ENCODE results near the gene SEC16B.
"Not testable (repeated sequence)": the region's sequence is repeated elsewhere in the genome, so short reads cannot be mapped to it uniquely, and the experiment has no call there.

Gene SEC16B, protein sequence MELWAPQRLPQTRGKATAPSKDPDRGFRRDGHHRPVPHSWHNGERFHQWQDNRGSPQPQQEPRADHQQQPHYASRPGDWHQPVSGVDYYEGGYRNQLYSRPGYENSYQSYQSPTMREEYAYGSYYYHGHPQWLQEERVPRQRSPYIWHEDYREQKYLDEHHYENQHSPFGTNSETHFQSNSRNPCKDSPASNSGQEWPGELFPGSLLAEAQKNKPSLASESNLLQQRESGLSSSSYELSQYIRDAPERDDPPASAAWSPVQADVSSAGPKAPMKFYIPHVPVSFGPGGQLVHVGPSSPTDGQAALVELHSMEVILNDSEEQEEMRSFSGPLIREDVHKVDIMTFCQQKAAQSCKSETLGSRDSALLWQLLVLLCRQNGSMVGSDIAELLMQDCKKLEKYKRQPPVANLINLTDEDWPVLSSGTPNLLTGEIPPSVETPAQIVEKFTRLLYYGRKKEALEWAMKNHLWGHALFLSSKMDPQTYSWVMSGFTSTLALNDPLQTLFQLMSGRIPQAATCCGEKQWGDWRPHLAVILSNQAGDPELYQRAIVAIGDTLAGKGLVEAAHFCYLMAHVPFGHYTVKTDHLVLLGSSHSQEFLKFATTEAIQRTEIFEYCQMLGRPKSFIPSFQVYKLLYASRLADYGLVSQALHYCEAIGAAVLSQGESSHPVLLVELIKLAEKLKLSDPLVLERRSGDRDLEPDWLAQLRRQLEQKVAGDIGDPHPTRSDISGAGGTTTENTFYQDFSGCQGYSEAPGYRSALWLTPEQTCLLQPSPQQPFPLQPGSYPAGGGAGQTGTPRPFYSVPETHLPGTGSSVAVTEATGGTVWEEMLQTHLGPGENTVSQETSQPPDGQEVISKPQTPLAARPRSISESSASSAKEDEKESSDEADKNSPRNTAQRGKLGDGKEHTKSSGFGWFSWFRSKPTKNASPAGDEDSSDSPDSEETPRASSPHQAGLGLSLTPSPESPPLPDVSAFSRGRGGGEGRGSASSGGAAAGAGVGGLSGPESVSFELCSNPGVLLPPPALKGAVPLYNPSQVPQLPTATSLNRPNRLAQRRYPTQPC

DNA sequence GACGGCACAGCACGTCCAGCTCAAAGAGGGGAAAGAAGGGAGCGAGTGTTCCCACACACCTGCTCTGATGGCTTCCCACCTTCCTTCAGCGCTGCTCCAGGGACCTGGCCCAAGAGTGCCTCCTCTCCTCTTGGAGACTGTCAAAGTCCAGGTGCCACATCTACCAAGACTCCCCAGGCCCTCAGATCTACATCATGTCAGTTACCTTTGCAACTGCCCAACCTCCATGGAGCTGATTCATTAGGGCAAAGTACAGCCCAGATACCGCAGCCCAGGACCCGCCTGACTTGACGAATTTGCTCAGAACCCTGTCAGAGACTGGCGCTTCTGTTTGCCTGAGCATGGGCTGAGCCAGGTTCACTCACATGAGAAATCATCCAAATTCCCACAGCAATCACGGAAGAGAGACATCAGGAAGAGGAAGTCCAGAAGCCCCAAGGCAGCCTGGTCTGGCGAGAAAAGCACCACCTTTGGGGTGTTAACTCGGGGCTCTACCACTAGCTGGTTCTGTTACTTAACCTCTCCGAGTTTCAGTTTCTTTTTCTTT, at the start of gene SEC16B:
TSS of gene SEC16B (minus strand) at position 234 of the 547 bp plus-strand sequence. CDS start 2,077 bp downstream, outside the sequence.
- no peak for DNase-seq (ENCODE audit: low read depth)

DNA sequence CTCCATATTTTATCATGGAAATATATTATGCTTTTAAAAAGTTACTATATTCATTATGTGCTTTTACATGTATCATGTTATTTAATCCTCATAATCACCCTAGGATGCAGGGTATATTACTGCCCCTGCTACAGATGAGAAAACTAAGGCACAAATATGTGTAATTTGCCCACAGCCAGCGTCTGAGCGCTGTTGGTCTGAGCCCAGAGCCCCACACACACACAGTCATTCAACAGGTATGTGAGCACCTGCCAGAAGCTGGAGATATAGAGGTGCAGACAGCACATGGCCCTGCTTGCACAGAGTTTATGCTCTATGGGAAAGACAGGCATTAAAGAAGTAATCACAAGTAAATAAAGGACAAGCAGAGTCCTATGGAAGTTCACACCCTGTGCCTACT, 49.8 kb upstream of the SEC16B start:
- no peak for DNase-seq (ENCODE audit: low read depth)

DNA sequence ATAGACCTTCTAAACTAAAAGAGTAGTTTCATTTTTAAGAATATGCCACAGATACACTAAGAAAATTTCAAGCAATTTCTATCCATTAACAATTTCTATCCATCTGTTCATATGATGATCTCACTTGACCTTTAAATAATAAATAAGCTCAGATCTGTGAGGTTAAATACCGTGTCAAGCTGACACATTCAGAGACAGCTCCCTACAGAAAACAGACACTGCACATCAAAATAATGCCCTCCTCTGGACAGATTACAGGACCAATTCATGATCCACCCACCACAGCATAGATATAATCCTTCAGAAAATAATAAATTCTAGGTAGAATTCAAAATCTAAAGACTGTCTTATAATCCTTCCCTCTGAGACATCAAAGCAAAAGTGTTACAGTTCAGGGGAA, 49.4 kb upstream of the SEC16B start:
- DNase-seq (ENCODE audit: low read depth), result no peak

DNA sequence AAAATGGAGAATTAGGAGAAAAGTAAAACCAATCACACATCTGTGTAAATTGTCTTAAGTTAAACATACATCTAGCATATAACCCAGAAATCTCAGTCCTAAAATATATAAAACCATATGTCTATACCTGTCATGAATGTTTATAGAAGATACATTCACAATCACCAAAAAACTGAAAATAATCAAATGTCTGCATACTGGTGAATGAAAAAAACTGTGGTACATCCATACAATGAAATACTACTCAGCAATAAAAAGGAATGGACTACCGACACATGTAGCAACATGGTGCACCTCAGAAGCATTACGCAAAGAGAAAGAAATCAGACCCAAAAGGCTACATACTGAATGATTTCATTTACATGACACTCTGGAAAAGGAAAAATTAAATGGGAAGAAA, 47.7 kb upstream of the SEC16B start:
- no peak for DNase-seq (ENCODE audit: low read depth)

DNA sequence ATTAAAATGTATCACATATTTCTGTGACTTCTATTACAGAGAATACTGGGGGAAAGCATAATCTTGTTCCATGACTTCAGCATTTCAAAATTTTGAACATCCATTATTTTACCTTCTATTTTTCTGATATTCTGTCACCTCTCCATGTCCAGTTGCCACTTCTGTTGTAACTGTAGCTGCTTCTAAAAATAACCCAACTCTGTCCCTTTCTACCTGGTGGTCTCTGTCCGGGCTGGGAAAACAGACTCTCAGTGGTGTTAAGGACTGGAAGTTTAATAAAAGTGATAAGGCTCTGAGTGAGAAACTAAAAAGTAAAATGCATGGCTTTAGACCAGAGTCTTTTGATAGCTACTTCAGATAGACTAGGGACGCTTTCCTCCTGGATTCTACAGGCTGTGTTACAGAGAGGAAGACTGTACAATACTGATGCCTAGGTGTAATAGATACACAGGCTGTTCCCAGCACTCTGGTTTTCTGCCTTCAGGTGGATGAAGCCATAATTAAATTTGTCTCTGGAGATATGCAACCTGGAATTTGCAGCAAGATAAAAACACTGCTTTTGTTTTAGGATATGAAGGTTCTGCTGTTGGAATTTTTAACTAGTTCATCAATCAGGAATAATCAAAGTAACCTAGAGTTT, 42.1 kb upstream of the SEC16B start:
- no peak for DNase-seq (ENCODE audit: low read depth)

DNA sequence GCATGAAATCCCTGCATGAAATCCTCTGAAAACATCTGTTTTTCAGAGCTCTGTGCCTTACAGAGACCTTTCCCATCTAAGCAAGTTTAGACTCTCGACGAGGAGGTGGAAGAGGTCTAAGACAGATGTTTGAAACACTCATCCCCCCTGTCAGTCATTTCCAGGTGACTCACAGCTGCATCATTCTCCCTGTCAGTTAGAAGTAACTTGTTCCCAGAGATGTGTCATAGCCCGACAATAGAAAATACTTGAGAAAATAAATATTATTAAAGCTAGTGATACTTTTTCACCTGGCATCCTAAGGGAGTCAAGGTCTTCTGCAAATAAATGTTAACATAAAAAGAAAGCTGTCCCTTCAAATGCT, 41.6 kb upstream of the SEC16B start:
- no peak for DNase-seq (ENCODE audit: low read depth)

DNA sequence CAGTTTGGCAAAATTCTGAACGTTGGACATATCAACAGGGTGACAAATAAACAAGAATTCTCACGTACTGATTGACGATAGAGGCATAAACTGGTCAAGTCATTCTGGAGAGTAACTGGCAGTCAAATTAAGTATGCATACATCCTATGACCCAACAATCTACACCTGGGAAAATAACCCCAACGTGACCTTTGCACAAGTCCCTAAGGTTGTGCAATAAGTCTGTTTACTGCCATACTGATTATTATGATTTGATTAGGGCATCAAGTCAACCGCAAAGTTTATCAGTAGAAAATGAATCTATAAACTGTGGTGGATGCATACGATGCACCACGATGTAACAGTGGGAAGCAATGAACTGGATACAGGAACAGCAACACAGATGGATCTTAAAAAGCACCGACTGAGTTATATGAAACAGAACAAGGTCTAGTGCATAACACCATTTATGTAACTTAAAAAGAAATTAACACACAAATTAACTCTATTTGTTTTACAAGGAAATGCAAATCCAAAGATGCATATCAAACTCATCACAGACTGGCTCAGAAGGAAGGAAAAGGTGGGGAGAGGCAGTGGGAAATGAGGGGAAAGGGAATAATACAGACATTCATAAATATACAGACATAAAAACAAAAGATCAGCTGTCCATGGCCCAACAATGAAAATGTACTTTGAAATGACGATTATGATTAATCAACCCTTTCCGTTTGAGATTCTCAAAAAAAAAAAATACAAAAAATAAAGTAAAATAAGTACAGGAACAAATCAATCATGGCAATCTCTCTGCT, 41.0 kb upstream of the SEC16B start:
- DNase-seq (ENCODE audit: low read depth), result no peak

DNA sequence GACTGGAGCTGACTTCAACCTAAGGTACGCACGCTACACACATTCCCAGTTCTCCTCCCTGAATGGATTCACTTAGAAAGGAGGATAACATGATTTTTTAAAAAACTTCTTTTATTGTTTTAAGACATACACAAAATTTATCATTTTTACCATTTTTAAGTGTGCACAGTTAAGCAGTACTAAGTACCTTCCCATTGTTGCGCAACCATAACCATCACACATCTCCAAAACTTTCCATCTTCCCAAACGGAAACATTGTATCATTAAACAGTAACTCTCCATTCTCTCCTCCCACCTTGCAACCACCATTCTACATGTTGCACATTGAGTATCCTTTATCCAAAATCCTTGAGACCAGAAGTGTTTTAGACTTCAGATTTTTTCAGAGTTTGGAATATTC, 36.2 kb upstream of the SEC16B start:
- DNase-seq (ENCODE audit: low read depth), result no peak

DNA sequence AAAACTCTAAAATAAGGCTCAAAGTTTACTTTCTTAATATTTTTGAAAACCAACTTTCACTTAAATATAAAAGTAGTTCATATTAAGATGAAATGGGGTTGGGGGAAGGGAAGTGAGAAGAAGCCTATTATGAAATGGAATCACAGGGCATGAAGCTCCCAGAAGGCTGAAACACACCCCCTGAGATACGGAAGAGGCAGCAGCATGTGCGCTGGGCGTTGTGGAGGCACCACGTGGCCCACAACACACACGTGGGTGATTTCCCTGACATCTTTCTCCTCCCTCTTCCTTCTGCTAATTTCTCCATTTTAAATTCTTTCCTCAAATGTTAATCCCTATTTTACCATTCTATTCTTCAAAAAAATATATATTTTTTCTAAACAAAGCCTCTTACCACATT, 35.6 kb upstream of the SEC16B start:
- no peak for DNase-seq (ENCODE audit: low read depth)

DNA sequence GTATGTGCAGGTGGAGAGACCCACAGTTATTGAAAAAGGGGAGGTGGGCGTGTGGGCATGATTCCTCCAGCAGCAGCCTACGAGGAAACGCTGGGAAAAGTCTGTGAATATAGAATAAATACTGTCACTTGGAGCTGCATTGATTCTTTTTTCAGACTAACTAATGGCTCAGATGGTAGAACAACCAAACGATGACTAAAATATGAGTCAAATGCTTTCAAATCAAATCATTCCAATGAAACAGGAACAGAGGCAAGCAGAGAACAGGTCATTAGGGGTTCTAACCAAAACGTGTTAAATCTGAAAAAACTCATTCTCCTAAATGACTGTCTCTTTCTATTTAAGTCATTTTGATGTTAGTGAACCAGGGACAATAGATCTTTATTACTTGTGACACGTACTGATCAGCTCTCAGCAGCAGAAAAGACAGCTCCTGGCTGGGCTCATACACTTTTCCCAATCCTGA, 35.1 kb upstream of the SEC16B start:
- no peak for DNase-seq (ENCODE audit: low read depth)

DNA sequence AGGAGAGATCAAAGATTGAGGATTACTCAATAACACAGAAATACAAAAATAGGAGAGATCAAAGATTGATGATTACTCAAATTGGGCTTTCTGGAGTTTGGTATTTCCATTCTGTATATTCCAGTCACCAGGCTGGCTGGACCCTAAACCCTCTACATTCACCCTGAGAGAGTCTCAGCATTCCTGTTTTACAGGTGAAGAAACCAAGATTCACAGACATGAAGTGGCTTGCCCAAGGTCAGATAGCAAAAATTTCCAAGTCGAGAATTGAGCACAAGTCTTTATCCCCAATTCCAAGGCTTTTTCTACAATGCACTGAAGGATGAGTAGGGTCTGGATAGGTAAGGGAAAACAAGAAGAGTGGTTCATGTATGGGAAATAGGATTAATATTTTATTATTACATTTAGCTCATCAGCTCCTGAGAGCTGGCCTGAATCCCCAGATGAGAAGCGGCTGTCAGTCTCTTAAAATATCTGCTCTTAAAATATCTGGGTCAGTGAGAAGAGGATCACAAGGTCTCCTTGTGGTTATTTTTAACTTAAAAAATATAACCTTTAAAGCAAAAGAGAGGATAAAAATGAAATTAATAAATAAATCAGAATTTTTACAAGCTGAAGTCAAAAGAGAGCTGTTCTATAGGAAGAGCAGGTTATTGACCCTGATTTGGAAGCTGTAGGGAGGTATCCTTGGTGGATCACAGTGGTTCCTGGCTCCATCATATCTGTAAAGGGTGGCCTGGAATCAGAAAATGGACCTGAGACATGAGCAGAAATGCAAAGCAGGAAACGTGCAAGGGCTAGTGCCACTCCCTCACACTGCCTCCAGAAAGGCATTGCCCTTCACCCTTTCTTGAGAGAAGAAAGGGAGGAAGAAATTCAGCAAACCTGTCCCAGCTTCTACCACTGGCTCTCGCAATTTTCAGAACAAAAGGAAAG, 29.1 kb upstream of the SEC16B start:
- no peak for DNase-seq (ENCODE audit: low read depth)

DNA sequence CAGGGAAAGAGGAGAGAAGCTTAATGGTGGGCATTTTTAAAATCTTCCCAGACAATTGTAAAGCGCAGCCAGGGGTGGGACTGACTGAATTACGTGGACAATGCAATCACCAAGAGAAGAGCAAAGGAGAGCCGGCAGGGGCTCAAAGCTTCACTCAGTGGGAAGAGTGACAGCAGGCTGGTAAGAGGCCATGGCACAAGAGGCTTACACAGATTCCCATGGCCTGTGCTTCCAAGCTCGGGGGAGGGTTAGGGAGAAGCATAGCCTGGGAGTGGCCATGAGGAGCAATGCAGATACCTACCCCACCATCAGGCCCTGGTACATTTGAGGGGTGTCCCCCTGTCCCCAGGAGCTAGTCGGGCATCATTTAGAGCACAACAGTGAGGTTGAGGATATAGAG, 27.1 kb upstream of the SEC16B start:
- DNase-seq (ENCODE audit: low read depth), result no peak

DNA sequence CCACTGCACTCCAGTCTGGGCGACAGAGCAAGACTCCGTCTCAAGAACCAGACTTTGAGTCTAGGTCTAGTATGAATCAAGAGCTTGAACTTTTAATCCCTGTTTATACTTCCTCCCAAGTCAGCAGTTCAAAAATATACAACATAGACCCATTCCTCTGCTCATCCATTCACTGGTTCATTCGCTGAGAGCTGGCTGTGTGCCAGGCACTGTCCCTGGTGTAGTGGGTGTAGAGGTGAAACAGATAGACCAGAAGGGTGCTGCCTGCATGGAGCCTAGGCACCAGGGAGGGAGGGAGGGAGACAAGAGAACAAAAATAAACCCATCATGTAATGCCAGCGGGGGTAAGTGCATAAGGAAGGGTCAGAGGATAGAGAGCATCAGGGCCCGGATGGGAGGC, 25.5 kb upstream of the SEC16B start:
- DNase-seq (ENCODE audit: low read depth), result no peak

DNA sequence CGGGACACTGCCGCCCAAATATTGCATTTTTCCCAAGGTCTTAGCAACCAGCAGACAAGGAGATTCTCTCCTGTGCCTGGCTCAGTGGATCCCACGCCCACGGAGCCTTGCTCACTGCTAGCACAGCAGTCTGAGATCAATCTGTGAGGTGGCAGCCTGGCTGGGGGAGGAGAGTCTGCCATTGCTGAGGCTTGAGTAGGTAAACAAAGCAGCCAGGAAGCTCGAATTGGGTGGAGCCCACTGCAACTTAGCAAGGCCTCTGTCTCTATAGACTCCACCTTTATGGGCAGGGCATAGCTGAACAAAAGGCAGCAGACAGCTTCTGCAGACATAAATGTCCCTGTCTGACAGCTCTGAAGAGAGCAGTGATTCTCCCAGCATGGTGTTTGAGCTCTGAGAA, 16.4 kb upstream of the SEC16B start:
- not testable (repeated sequence) for DNase-seq (ENCODE audit: low read depth)

DNA sequence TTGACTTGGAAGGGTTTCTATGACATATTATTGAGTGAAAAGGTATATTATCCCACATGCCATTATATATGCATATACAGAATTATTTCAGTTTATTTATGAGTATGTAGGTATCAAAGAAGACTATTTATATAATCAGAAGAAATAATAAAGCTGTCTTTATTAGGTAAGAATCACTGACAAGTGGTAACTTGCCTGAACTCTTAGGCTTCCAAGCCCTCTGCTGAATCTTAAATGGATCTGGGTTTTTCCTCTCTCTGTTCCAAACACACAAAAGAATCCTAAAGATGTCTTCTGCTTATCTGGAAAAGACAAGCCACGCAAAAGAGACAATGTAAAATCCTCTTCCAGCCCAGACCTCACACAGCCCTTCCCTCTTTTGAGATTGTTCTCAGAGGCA, 14.9 kb upstream of the SEC16B start:
- DNase-seq (ENCODE audit: low read depth), result no peak

DNA sequence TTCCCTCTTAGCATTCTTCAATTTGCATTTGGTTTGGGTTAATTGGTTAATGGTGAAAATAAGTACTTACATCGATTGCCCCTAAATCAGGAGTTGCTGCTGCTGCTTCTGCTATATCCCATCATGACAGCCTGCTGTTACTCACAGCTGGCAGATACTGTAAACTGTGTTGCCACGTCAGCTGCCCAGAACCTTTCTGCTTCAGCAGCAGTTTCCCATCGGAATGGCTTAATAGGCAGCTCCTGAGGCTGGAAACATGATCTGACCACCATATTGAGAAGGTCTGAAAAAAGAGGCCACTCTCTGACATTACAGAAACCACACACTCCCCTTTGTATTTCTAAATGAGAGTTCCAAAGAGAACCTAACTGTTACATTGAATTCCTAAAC, 14.3 kb upstream of the SEC16B start:
- peak; percentile 89 for DNase-seq (ENCODE audit: low read depth)

DNA sequence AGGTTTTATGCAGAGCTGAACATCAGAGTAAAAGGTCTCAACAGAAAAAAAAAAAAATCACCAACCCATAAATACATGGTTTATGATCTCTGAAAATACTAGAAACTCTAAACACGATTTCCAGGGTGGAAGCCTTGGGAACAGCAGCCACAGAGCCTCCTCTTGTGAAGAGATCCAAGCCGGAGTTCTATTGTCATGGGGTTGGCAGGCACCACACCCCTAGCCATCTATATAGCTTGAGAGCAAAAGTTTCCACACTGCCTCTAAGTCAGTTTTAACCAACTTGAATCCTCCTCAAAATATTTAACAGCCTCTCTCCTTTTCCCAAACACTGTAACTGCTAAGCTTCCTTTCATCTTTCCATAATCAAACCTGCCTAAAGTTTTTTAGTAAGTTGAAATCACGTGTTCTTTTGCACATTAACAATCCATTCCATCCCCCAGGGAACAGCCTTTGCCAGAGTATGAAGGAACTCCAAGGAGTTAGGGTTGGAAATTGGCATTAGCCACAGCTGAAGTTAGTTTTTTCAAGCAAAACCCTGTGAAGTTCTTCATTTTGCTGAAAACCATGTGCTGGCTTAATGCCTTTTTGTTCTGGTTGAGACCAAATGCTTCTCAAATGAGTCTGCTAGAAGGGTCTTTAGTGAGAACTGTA, 13.8 kb upstream of the SEC16B start:
- peak; percentile 47 for DNase-seq (ENCODE audit: low read depth)

DNA sequence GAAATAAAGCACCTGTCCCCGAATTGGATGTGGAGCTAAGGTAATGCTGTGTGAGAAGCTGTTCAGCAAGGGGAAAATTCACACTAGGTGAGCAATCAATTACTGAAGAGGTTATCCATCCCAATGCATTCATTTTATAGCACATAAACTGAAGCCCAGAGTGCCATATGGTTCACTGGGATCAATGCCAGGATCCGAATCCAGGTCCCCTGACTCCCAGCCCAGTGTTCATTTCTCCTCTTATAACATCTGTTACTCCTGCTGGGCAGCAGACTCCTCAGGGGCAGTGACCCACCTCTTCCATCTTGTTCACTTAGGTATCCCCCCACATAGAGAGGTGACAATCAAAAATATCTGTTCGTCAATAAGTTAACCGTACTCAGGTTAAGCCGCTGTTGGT, 13.2 kb upstream of the SEC16B start:
- no peak for DNase-seq (ENCODE audit: low read depth)

DNA sequence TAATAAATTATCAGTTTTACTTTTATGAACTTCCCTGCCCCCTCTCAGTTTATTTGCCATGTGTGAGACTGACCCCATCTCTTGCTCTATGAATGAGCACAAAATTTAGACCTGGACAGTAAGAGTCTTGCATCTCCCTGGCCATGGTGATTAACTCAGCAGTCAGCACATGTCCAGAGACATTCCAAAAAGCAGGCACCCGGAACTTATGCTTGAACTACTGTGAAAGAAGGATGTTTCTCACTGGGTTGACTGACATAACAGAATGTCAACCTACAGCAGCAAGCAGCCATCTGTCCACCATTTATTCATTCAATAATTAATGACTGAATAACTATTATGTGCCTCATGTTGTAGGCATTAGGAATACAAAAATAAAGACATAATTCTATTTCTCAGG, 11.3 kb upstream of the SEC16B start:
- DNase-seq (ENCODE audit: low read depth), result no peak

DNA sequence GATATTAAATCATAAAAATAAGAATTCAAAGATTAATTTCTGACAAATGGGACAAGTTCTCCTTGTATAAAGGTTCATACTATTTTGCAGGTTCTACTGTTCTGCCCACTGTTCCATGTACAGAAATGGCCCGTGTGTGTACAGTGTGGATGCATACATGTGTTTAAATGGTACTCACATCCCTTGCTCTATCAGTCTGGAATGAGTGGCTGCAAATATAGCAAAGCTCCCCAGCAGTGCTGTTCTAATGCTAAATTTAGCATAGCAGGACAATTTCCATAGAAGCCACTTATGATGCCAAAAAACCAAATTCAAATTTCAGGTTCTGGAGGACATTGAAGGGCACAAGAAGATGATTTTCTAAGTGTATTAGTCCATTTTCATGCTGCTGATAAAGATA, 9.4 kb upstream of the SEC16B start:
- DNase-seq (ENCODE audit: low read depth), result no peak
